Epithelial cell of proximal tubule (primary cell): ENCODE measurements around the gene RNF32. TPM values are rescaled to one million over a fixed set of nuclear protein-coding genes. Genes with fewer than 3 reads are reported as not detected.
A peak's percentile ranks its signal among the peaks of the same experiment; 100 is the strongest.

ENCODE experiments used
- DNase-seq: peaks from one replicate; pipeline ENCODE4 v3.0.0-alpha.2; 2011; ENCODE audit warnings: low read depth
- H3K4me3 ChIP-seq: 2 replicates; pipeline ENCODE4 v1.5.1; 2011; ENCODE audit warnings: low read depth, mild to moderate bottlenecking, low read length
- total RNA-seq: library from RNA; depleted of rRNA; stranded (reverse); fragments of >200 nt; gene quantifications from 2 replicates; pipeline ENCODE4 v1.2.3, GENCODE V29; 2015
- TF ChIP-seq, protein P1 (sequence below): conservative IDR thresholded peaks from 2 replicates; pipeline ENCODE4 v1.5.1; 2012; ENCODE audit warnings: low read depth, mild to moderate bottlenecking, low read length

Gene RNF32
- total RNA-seq, 1 donor from 2014 or later = 0.35 TPM

DNA sequence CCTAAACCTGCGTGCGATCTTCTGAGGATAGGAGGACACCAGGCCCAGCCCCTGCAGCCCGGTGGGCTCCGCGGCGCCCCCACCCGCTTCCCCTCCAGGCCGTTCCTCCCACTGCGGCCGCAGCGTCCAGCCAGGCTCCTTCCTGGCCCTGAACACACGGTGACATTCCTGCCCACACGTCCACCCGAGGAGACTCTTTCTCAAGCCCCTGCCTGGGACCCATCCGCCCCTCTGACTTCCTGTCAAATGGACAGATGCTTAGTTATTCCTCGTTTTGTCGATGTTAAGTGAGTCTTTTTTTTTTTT, 32.4 kb upstream of the RNF32 start:
- H3K4me3 ChIP-seq = peak overlapping the region; percentile 49

DNA sequence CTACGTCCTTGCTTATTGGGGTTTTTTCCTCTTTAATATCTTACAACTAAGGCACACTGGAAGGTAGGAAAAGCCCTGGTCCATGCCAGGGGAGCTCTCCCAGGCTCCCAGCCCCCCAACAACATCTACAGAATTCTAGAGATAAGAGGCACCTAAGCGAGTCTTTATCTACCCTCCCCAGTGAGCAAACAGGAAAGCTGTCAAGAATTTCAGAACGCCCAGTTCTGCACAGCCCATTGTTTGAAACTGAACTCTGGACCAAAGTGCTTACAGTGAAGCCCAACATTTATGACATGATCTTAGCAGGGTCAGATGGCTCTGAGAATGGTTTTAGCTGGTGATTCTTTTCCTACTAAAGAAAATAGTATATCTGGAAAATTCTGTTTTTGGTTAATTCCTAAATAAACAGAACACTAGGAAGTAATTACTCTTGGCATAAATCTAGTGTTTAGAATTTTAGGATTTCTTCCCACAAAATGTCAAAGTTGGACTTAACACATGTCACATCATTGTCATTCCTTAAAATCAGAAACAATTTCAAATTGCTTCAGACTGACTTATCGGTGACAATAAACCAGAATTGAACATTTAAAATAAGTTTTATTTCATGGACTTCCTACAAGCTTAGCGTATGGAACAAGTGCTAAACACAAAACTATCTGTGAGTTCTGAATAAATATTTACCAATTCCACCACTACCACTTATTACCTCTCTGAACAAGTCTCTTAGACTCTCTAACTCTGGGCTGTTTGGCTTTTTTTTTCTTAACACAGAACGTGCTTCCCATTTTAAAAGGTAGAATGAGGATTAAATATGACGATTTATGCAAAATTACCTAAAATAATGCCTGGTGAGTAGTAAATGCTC, 31.3 kb upstream of the RNF32 start:
- no peak overlapping the region for H3K4me3 ChIP-seq
- no peak for DNase-seq
- TF ChIP-seq, protein P1, sequence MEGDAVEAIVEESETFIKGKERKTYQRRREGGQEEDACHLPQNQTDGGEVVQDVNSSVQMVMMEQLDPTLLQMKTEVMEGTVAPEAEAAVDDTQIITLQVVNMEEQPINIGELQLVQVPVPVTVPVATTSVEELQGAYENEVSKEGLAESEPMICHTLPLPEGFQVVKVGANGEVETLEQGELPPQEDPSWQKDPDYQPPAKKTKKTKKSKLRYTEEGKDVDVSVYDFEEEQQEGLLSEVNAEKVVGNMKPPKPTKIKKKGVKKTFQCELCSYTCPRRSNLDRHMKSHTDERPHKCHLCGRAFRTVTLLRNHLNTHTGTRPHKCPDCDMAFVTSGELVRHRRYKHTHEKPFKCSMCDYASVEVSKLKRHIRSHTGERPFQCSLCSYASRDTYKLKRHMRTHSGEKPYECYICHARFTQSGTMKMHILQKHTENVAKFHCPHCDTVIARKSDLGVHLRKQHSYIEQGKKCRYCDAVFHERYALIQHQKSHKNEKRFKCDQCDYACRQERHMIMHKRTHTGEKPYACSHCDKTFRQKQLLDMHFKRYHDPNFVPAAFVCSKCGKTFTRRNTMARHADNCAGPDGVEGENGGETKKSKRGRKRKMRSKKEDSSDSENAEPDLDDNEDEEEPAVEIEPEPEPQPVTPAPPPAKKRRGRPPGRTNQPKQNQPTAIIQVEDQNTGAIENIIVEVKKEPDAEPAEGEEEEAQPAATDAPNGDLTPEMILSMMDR = no peak

More for the DNA sequence above, 32.4 kb upstream of the RNF32 start:
- DNase-seq = no peak
- TF ChIP-seq, protein P1 = no peak

DNA sequence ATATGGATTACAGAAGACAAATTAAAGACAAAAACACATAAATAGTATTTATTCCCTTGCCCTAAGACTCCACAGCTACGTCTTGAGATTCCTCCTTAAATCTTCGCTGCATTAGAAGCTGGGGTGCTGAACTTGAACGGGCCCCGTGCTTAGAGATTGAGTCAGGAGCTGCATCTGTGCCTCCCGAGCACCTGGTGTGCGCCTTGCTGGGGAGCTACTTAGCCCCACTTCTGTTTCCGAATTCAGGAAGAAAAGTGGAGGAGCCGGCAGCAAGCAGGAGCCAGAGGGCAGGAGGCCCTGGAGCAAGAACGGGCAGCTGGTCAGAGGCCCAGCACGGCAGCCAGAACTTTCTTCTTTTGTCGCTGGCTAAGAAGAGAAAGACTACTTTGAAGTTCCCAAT, 30.4 kb upstream of the RNF32 start:
- no peak for DNase-seq
- TF ChIP-seq, protein P1 = no peak
- H3K4me3 ChIP-seq = no peak overlapping the region

DNA sequence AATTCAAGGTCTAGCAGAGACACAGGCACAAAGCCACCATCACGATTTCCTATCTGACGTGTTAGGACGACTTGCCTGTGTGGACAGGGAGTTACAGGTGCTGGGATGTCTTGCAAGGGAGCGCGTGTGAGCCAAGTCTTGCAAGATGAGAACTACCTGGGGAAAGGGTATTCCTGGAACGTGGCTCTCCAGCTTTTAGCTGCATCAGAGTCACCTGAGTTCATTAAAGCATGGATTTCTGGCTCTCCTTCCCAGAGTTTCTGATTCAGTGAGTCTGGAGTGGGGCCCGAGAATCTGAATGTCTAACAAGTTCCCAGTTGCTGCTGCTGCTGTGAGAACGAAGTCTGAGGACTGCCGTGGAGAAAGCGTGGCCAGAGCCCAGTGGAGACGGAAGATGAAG, 30.0 kb upstream of the RNF32 start:
- TF ChIP-seq, protein P1 = no peak
- DNase-seq = peak; percentile 37
- H3K4me3 ChIP-seq = no peak overlapping the region

DNA sequence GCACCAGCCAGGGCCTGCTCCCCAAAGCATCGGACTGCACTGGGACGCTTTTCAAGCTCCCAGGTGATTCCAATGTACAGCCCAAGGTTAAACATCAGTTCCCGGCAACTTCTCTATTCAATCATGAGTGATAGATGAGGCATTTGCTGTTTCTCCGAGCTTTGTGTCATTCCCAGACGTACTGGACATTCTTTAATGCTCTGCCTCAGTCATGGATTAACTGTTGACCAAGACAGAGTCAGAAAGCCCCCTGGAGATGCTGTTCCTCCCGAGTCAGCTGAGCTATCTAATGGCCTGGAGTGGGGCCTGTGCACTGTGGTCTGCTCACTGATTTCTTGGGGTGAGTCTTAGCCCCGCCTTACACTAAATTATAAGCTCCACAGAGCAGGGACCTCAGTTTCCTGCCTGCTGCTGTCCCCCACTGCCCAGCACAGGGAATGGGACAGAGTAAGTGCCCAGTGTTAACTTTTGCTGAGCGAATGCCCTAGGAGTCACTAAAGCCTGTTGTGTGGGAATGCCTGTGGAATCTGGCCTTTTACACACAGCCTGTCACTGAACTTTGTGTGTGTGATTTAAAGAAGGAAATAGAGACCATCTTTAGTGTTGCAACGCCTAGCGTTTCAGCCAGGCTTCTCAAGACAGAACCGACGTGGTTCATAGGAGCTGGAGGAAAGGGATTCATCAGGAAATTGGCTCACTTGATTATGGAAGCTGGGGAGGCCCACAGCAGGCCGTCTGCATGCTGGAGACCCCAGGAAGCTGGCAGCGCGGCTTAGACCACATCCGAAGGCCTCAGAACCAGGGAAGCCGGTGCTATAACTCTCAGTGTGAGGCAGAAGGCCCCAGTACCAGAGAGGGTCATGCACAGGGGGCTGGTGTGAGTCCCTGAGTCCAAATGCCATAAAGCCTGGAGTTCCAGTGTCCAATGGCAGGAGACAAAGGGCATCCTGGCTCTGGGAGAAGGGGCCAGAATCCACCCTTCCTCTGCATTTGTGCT, 29.3 kb upstream of the RNF32 start:
- no peak overlapping the region for H3K4me3 ChIP-seq
- DNase-seq = peak; percentile 48
- TF ChIP-seq, protein P1 = no peak

DNA sequence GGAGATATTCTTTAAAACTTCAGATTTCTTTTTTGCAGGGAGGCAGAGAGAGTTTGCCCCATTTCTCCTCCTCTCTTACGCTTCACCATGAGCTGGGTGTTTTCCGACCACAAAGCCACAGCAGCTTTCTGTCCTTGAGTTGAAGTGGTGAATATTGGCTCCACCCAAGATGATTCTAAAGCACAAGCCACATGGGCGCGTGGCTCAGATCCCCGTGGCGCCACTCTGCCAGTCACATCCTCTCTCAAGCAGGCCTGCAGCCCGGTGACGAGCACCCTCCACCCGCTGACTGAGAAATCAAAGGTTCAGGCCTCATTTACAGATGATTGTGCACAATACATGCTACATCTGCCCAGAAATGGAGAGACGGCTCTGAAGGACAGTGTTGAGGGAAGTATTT, 27.6 kb upstream of the RNF32 start:
- no peak for DNase-seq
- H3K4me3 ChIP-seq = no peak overlapping the region
- TF ChIP-seq, protein P1 = no peak
